ENCODE results near the gene LCOR.

DNA sequence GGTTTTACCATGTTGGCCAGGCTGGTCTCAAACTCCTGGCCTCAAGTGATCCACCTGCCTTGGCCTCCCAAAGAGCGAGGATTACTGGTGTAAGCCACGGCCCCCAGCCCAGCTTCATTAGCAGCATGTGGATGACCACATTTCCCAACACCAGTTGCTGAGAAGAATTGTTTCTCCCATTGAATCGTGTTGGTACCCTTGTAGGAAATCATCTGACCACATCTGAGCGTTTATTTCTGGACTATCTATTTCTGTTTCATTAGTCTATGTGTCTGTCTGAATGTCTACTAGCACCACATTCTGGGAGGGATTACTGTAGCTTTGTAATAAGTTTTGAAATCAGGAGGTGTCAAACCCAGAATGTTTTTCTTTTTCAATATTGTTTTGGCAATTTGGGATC lies 89.6 kb downstream of the LCOR start:
- TF ChIP-seq, protein P1, sequence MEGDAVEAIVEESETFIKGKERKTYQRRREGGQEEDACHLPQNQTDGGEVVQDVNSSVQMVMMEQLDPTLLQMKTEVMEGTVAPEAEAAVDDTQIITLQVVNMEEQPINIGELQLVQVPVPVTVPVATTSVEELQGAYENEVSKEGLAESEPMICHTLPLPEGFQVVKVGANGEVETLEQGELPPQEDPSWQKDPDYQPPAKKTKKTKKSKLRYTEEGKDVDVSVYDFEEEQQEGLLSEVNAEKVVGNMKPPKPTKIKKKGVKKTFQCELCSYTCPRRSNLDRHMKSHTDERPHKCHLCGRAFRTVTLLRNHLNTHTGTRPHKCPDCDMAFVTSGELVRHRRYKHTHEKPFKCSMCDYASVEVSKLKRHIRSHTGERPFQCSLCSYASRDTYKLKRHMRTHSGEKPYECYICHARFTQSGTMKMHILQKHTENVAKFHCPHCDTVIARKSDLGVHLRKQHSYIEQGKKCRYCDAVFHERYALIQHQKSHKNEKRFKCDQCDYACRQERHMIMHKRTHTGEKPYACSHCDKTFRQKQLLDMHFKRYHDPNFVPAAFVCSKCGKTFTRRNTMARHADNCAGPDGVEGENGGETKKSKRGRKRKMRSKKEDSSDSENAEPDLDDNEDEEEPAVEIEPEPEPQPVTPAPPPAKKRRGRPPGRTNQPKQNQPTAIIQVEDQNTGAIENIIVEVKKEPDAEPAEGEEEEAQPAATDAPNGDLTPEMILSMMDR (IDR thresholded peaks at IDR 0.05), result no peak
- TF ChIP-seq POLR2A (IDR thresholded peaks at IDR 0.05), result no peak

Measured in Peyer's patch (tissue), 4 donors.